CD4-positive, alpha-beta T cell (primary cell): ENCODE measurements around the gene ABCA13. TPM values are rescaled to one million over a fixed set of nuclear protein-coding genes. Genes with fewer than 3 reads are reported as not detected.

Experiments
- ATAC-seq: fragments of 200-7000 bp; cut with Tn5 transposase; one replicate; pipeline ENCODE4 v1.10.0; 2022; ENCODE audit warnings: mild to moderate bottlenecking; ENCODE audit not compliant: poor library complexity
- CTCF ChIA-PET: fragments of 350-600 bp; sonication (Branson Sonifier 250); formaldehyde crosslinking; loops from one replicate; lab custom pipeline; 2021; ENCODE audit warnings: antibody characterized with exemption, inconsistent platforms; lab: Charles Lee
- POLR2A ChIA-PET: fragments of 350-600 bp; sonication (Branson Sonifier 250); formaldehyde crosslinking; loops from one replicate; lab custom pipeline; 2021; ENCODE audit warnings: antibody characterized with exemption, inconsistent platforms; lab: Charles Lee
- DNase-seq, 14 experiments: peaks; one replicate each; pipeline ENCODE4 v3.0.0-alpha.2; 2013 to 2020; ENCODE audit warnings: mixed read lengths in 2 of 14
- H3K27ac ChIP-seq, 2 donors: one replicate each; pipeline versions ENCODE4 v1.5.1 to v1.7.0; 2013; ENCODE audit warnings: low read length in 2 of 2, low read depth in 1 of 2, mild to moderate bottlenecking in 1 of 2
- H3K27me3 ChIP-seq, 2 experiments: 1 replicate in 1 of 2; 2 replicates in 1 of 2; pipeline versions ENCODE4 v1.6.1 to v1.7.0; 2013; ENCODE audit warnings: low read length in 2 of 2, control low read depth in 1 of 2, mild to moderate bottlenecking in 1 of 2, moderate library complexity in 1 of 2; ENCODE audit not compliant: insufficient read depth in 2 of 2, control insufficient read depth in 1 of 2
- H3K36me3 ChIP-seq: one replicate; pipeline ENCODE4 v1.6.1; 2013; ENCODE audit warnings: low read length, control low read depth; ENCODE audit not compliant: insufficient read depth
- H3K4me1 ChIP-seq: one replicate; pipeline ENCODE4 v1.6.1; 2013; ENCODE audit warnings: low read length, control low read depth; ENCODE audit not compliant: insufficient read depth
- H3K4me3 ChIP-seq: one replicate; pipeline ENCODE4 v1.5.1; 2013; ENCODE audit warnings: mild to moderate bottlenecking, low read length, moderate library complexity
- H3K9me3 ChIP-seq, 2 experiments: 1 replicate in 1 of 2; 2 replicates in 1 of 2; pipeline versions ENCODE4 v1.6.1 to v1.7.0; 2013; ENCODE audit warnings: low read length in 2 of 2, mild to moderate bottlenecking in 2 of 2, control low read depth in 1 of 2, moderate library complexity in 1 of 2; ENCODE audit not compliant: control insufficient read depth in 1 of 2, insufficient read depth in 1 of 2
- H3K27ac Mint-ChIP-seq: one replicate; pipeline ENCODE4 v1.8.0; 2020; ENCODE audit warnings: mixed read lengths
- H3K27me3 Mint-ChIP-seq: one replicate; pipeline ENCODE4 v1.8.0; 2021; ENCODE audit warnings: mixed read lengths
- H3K36me3 Mint-ChIP-seq: one replicate; pipeline ENCODE4 v1.8.0; 2021; ENCODE audit warnings: low read depth, mixed read lengths
- H3K4me1 Mint-ChIP-seq: one replicate; pipeline ENCODE4 v1.8.0; 2021; ENCODE audit warnings: low read depth, mixed read lengths
- H3K4me3 Mint-ChIP-seq: one replicate; pipeline ENCODE4 v1.8.0; 2020; ENCODE audit warnings: mild to moderate bottlenecking, mixed read lengths
- H3K9me3 Mint-ChIP-seq: one replicate; pipeline ENCODE4 v1.8.0; 2020; ENCODE audit warnings: mixed read lengths
- CTCF ChIP-seq: fragments of 200-600 bp; IDR thresholded peaks from one replicate; pipeline ENCODE4 v1.8.0; 2022; ENCODE audit warnings: antibody characterized with exemption, mild to moderate bottlenecking
- intact Hi-C, 2 experiments: fragments of 100-400 bp; cut with DNase I in 1 of 2; cut with micrococcal nuclease in 1 of 2; formaldehyde crosslinking; loops; one replicate each; pipeline versions ENCODE4 v1.15.1 to v1.9.0; 2023 to 2025; cut with DNase I, micrococcal nuclease
- total RNA-seq, 174 experiments: library from RNA in 2 of 174; stranded (reverse) in 2 of 174; gene quantifications; one replicate each; pipeline ENCODE4 v1.2.3 and lab custom pipeline; 2021 to 2026

The ABCA13 gene
- total RNA-seq, 2 experiments from 2014 or later: not detected

- no peak for ATAC-seq
- Mint-ChIP-seq H3K27ac (no peak overlapping the region), H3K4me1 (no peaks in the 10 kb centered on the region), H3K4me3 (no peak overlapping the region), H3K9me3 (no peaks in the 10 kb centered on the region), H3K27me3 (no peaks in the 10 kb centered on the region), H3K36me3 (no peaks in the 10 kb centered on the region)
- ChIA-PET POLR2A (no interaction called here), CTCF (no interaction called here)
- intact Hi-C loops: no loop called here
- no peak for TF ChIP-seq CTCF
- Histone ChIP-seq H3K36me3 (no peaks in the 10 kb centered on the region), H3K4me1 (no peaks in the 10 kb centered on the region), H3K27ac (no peak overlapping the region), H3K27me3 (no peaks in the 10 kb centered on the region), H3K9me3 (peaks cover 0 to 7% of the 10 kb centered on the region in 2 experiments), H3K4me3 (no peak overlapping the region)
- no peak for DNase-seq
Measured at GRCh38 chr7:48595756-48596155, 424.5 kb downstream of the ABCA13 start.

GRCh38 chr7:48610705-48611104 is 439.4 kb downstream of the ABCA13 start:
- POLR2A ChIA-PET: no interaction called here
- Mint-ChIP-seq H3K4me3 (no peak overlapping the region), H3K9me3 (no peaks in the 10 kb centered on the region), H3K36me3 (no peaks in the 10 kb centered on the region), H3K27ac (no peak overlapping the region), H3K27me3 (no peaks in the 10 kb centered on the region), H3K4me1 (no peaks in the 10 kb centered on the region)
- Histone ChIP-seq H3K36me3 (no peaks in the 10 kb centered on the region), H3K4me3 (no peak overlapping the region), H3K27ac (no peak overlapping the region), H3K27me3 (no peaks in the 10 kb centered on the region), H3K9me3 (peaks cover 0 to 8% of the 10 kb centered on the region in 2 experiments), H3K4me1 (no peaks in the 10 kb centered on the region)
- no peak for ATAC-seq
- TF ChIP-seq CTCF: no peak
- no peak for DNase-seq
- intact Hi-C loops: no loop called here
- CTCF ChIA-PET: no interaction called here

- no peak for ATAC-seq
- intact Hi-C loops: no loop called here
- Histone ChIP-seq H3K4me1 (no peaks in the 10 kb centered on the region), H3K9me3 (peaks cover 0 to 6% of the 10 kb centered on the region in 2 experiments), H3K27me3 (no peaks in the 10 kb centered on the region), H3K27ac (no peak overlapping the region), H3K36me3 (no peaks in the 10 kb centered on the region), H3K4me3 (no peak overlapping the region)
- H3K4me1 Mint-ChIP-seq: no peaks in the 10 kb centered on the region
- TF ChIP-seq CTCF: no peak
- no peak overlapping the region for H3K4me3 Mint-ChIP-seq
- H3K9me3 Mint-ChIP-seq: no peaks in the 10 kb centered on the region
- no peaks in the 10 kb centered on the region for H3K27me3 Mint-ChIP-seq
- no peak for DNase-seq
- H3K27ac Mint-ChIP-seq: no peak overlapping the region
- CTCF ChIA-PET: no interaction called here
- H3K36me3 Mint-ChIP-seq: no peaks in the 10 kb centered on the region
- POLR2A ChIA-PET: no interaction called here
Measured at GRCh38 chr7:48611993-48612392, 440.7 kb downstream of the ABCA13 start.
